SK-N-SH (cell line): ENCODE data around the gene COL20A1.

Experiments used
- GABPA ChIP-seq: IDR thresholded peaks from 2 replicates; pipeline ENCODE4 v1.4.0; 2012; ENCODE audit warnings: low read depth, mild to moderate bottlenecking
- MAX ChIP-seq: IDR thresholded peaks from 2 replicates; pipeline ENCODE4 v1.4.0; 2012; ENCODE audit warnings: low read depth
- YY1 ChIP-seq: IDR thresholded peaks from 2 replicates; pipeline ENCODE4 v1.4.0; 2012; ENCODE audit warnings: low read depth, mild to moderate bottlenecking
- TF ChIP-seq, protein P1 (sequence below): fragments of 200-600 bp; sonication (generic); IDR thresholded peaks from 2 replicates; pipeline ENCODE4 v1.6.1; 2017; ENCODE audit warnings: antibody characterized with exemption, mild to moderate bottlenecking, moderate library complexity

DNA sequence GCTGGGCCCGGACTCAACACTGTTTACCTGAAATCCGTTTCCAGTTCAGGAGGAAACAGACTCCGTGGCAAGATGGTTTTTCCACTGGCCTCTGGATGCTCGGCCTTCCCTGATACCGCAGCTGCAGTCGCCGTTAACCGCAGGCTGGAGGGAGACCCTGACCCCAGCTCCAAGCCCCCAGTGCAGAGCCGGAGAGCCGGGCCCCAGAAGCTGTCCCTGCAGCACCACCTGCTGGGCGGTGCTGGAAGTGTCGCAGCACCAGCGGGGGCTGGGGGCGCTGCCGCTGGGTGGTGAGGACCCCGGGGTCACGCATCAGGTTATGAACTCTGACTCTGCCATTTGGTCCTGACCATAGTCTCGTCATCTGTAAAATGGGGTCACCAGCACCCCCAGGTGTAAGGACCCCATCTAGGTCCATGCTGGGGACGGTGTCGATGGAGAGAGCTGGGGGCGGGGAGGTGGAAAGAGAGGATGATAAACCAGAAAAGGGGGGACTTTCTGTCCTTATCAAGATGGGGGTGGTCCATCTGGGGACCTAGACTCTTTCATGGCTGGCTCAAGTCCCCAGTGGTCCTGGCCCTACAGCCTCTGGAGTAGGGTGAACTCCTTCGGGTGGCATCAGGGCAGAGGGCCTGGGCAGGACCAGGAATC, 88.9 kb downstream of the COL20A1 start:
- TF ChIP-seq MAX (no peak), GABPA (no peak), YY1 (no peak)
- TF ChIP-seq, protein P1, sequence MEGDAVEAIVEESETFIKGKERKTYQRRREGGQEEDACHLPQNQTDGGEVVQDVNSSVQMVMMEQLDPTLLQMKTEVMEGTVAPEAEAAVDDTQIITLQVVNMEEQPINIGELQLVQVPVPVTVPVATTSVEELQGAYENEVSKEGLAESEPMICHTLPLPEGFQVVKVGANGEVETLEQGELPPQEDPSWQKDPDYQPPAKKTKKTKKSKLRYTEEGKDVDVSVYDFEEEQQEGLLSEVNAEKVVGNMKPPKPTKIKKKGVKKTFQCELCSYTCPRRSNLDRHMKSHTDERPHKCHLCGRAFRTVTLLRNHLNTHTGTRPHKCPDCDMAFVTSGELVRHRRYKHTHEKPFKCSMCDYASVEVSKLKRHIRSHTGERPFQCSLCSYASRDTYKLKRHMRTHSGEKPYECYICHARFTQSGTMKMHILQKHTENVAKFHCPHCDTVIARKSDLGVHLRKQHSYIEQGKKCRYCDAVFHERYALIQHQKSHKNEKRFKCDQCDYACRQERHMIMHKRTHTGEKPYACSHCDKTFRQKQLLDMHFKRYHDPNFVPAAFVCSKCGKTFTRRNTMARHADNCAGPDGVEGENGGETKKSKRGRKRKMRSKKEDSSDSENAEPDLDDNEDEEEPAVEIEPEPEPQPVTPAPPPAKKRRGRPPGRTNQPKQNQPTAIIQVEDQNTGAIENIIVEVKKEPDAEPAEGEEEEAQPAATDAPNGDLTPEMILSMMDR, result peak; percentile 79
